HEK293 (cell line): Measurements from ENCODE around the gene EDC3.

ENCODE experiments used
- CTCF ChIA-PET: fragments of 350-600 bp; formaldehyde crosslinking; extraction: SDS; loops from one replicate; lab custom pipeline; 2021; ENCODE audit warnings: antibody characterized with exemption; lab: Yijun Ruan, JAX
- POLR2A ChIA-PET: fragments of 300-600 bp; formaldehyde crosslinking; extraction: SDS; loops from one replicate; lab custom pipeline; 2020; ENCODE audit warnings: antibody characterized with exemption, inconsistent platforms; lab: Yijun Ruan, JAX
- H3K27ac ChIP-seq: fragments of 200-500 bp; sonication (Bioruptor generic); 2 replicates; pipeline ENCODE4 v1.5.1; 2014; ENCODE audit warnings: low read depth, low read length, control low read depth, inconsistent platforms; ENCODE audit errors: extremely low read depth
- H3K36me3 ChIP-seq, 2 experiments: fragments of 200-500 bp in 1 of 2; sonication (Bioruptor generic) in 1 of 2; 1 replicate in 1 of 2; 2 replicates in 1 of 2; pipeline ENCODE4 v1.5.1; 2014 to 2017; ENCODE audit warnings: inconsistent platforms in 2 of 2, low read length in 2 of 2; ENCODE audit not compliant: control insufficient read depth in 2 of 2, insufficient read depth in 1 of 2
- H3K4me1 ChIP-seq: fragments of 200-500 bp; sonication (Bioruptor generic); 2 replicates; pipeline ENCODE4 v1.5.1; 2014; ENCODE audit warnings: mild to moderate bottlenecking, low read length, inconsistent platforms; ENCODE audit not compliant: control insufficient read depth, insufficient read depth
- H3K4me3 ChIP-seq: 2 replicates; pipeline ENCODE4 v1.5.1; 2011; ENCODE audit warnings: low read depth, mild to moderate bottlenecking, control low read depth, low read length, moderate library complexity
- H3K9me3 ChIP-seq: fragments of 200-500 bp; sonication (Bioruptor generic); 2 replicates; pipeline ENCODE4 v1.5.1; 2014; ENCODE audit warnings: low read depth, low read length, inconsistent platforms; ENCODE audit not compliant: control insufficient read depth, insufficient read depth
- HOXA7 ChIP-seq: sonication (generic); formaldehyde crosslinking; IDR thresholded peaks from 2 replicates; pipeline ENCODE4 v1.8.1; 2022; ENCODE audit warnings: missing genetic modification reagents, borderline replicate concordance
- PRDM4 ChIP-seq: fragments of 450-650 bp; formaldehyde crosslinking; IDR thresholded peaks from 2 replicates; pipeline ENCODE4 v1.5.1; 2017; ENCODE audit warnings: missing biosample characterization, missing genetic modification characterization
- ZBTB48 ChIP-seq: fragments of 450-650 bp; formaldehyde crosslinking; IDR thresholded peaks from 2 replicates; pipeline ENCODE4 v1.5.1; 2016; ENCODE audit warnings: missing biosample characterization, missing genetic modification characterization
- ZBTB7A ChIP-seq: fragments of 450-650 bp; formaldehyde crosslinking; IDR thresholded peaks from 2 replicates; pipeline ENCODE4 v1.5.1; 2016; ENCODE audit warnings: low read depth, missing biosample characterization, missing genetic modification characterization
- ZFHX2 ChIP-seq: fragments of 450-650 bp; formaldehyde crosslinking; conservative IDR thresholded peaks from 2 replicates; pipeline ENCODE4 v1.5.1; 2016; ENCODE audit warnings: missing biosample characterization, missing genetic modification characterization
- ZNF132 ChIP-seq: fragments of 450-650 bp; formaldehyde crosslinking; IDR thresholded peaks from 2 replicates; pipeline ENCODE4 v1.5.1; 2017; ENCODE audit warnings: missing biosample characterization, missing genetic modification characterization, borderline replicate concordance
- ZNF174 ChIP-seq: fragments of 450-650 bp; formaldehyde crosslinking; IDR thresholded peaks from 2 replicates; pipeline ENCODE4 v1.5.0; 2017; ENCODE audit warnings: missing biosample characterization, mild to moderate bottlenecking, missing genetic modification characterization
- ZNF239 ChIP-seq: fragments of 450-650 bp; formaldehyde crosslinking; IDR thresholded peaks from 2 replicates; pipeline ENCODE4 v1.5.1; 2016; ENCODE audit warnings: missing biosample characterization, missing genetic modification characterization
- ZNF311 ChIP-seq: fragments of 450-650 bp; formaldehyde crosslinking; IDR thresholded peaks from 2 replicates; pipeline ENCODE4 v1.5.1; 2017; ENCODE audit warnings: missing biosample characterization, missing genetic modification characterization, borderline replicate concordance
- ZNF362 ChIP-seq: fragments of 450-650 bp; formaldehyde crosslinking; IDR thresholded peaks from 2 replicates; pipeline ENCODE4 v1.5.1; 2016; ENCODE audit warnings: missing biosample characterization, missing genetic modification characterization
- ZNF488 ChIP-seq: fragments of 450-650 bp; formaldehyde crosslinking; IDR thresholded peaks from 2 replicates; pipeline ENCODE4 v1.5.1; 2016; ENCODE audit warnings: missing biosample characterization, missing genetic modification characterization
- ZNF513 ChIP-seq: fragments of 450-650 bp; IDR thresholded peaks from 2 replicates; pipeline ENCODE4 v1.5.1; 2018; ENCODE audit warnings: missing biosample characterization, missing genetic modification characterization
- ZNF529 ChIP-seq: fragments of 450-650 bp; formaldehyde crosslinking; IDR thresholded peaks from 2 replicates; pipeline ENCODE4 v1.5.1; 2017; ENCODE audit warnings: missing genetic modification characterization, missing biosample characterization; ENCODE audit not compliant: insufficient replicate concordance
- ZNF624 ChIP-seq: fragments of 450-650 bp; formaldehyde crosslinking; IDR thresholded peaks from 2 replicates; pipeline ENCODE4 v1.5.1; 2017; ENCODE audit warnings: missing biosample characterization, missing genetic modification characterization
- ZNF629 ChIP-seq: fragments of 450-650 bp; formaldehyde crosslinking; IDR thresholded peaks from 2 replicates; pipeline ENCODE4 v1.5.1; 2017; ENCODE audit warnings: missing biosample characterization, missing genetic modification characterization
- ZNF645 ChIP-seq: fragments of 450-650 bp; formaldehyde crosslinking; IDR thresholded peaks from 2 replicates; pipeline ENCODE4; 2016; ENCODE audit warnings: missing biosample characterization, missing genetic modification characterization
- ZNF692 ChIP-seq: fragments of 450-650 bp; formaldehyde crosslinking; IDR thresholded peaks from 2 replicates; pipeline ENCODE4 v1.5.1; 2016; ENCODE audit warnings: missing biosample characterization, missing genetic modification characterization
- ZNF747 ChIP-seq: fragments of 450-650 bp; formaldehyde crosslinking; IDR thresholded peaks from 2 replicates; pipeline ENCODE4 v1.5.1; 2016; ENCODE audit warnings: missing biosample characterization, missing genetic modification characterization
- ZNF768 ChIP-seq: fragments of 450-650 bp; formaldehyde crosslinking; IDR thresholded peaks from 2 replicates; pipeline ENCODE4 v1.5.1; 2018; ENCODE audit warnings: missing biosample characterization, mild to moderate bottlenecking, missing genetic modification characterization
- ZNF792 ChIP-seq: fragments of 450-650 bp; formaldehyde crosslinking; IDR thresholded peaks from 2 replicates; pipeline ENCODE4 v1.5.1; 2016; ENCODE audit warnings: missing biosample characterization, missing genetic modification characterization

The EDC3 gene

GRCh38 chr15:74628949-74629348 lies 66.9 kb downstream of the EDC3 start:
- ChIA-PET CTCF (interaction anchor here (0.6 to 12.8 kb wide), 5 partner anchors 8 to 249 kb away, joined by 3 to 120 read pairs (median 3); no protein-coding TSS in a partner anchor), POLR2A (interaction anchor here (0.7 kb wide), 1 partner anchor 129 kb away, joined by 3 read pairs; no protein-coding TSS in a partner anchor)
- no peak for TF ChIP-seq ZNF174 (tag by site-specific recombination)
- no peak for TF ChIP-seq ZNF311 (tag by site-specific recombination)
- TF ChIP-seq ZNF488 = no peak
- no peak for TF ChIP-seq ZNF132 (tag by site-specific recombination)
- TF ChIP-seq ZNF624 (tag by site-specific recombination) = no peak
- TF ChIP-seq ZNF529 (tag by site-specific recombination) = no peak
- no peak for TF ChIP-seq ZNF747
- no peak for TF ChIP-seq HOXA7 (CRISPR knock-in tag)
- TF ChIP-seq ZBTB48 = no peak
- TF ChIP-seq ZNF239 = no peak
- TF ChIP-seq ZNF513 = no peak
- TF ChIP-seq PRDM4 (tag by site-specific recombination) = no peak
- no peak for TF ChIP-seq ZNF629 (tag by site-specific recombination)
- no peak for TF ChIP-seq ZNF645 (tag by site-specific recombination)
- TF ChIP-seq ZNF362 (tag by site-specific recombination) = no peak
- TF ChIP-seq ZNF692 (tag by site-specific recombination) = no peak
- no peak for TF ChIP-seq ZFHX2 (tag by site-specific recombination)
- TF ChIP-seq ZBTB7A (tag by site-specific recombination) = no peak
- no peak for TF ChIP-seq ZNF792 (tag by site-specific recombination)
- TF ChIP-seq ZNF768 (tag by site-specific recombination) = no peak
- no peak overlapping the region for H3K4me3 ChIP-seq
- H3K27ac ChIP-seq = no peak overlapping the region; the same call in 1 of the 2 replicates
- peaks cover 35 to 100% of the 10 kb centered on the region in 2 experiments for H3K36me3 ChIP-seq
- no peaks in the 10 kb centered on the region for H3K9me3 ChIP-seq
- no peaks in the 10 kb centered on the region for H3K4me1 ChIP-seq
